Measurements from ENCODE around the gene TRIP4.
"Not testable (repeated sequence)": the region's sequence is repeated elsewhere in the genome, so short reads cannot be mapped to it uniquely, and the experiment has no call there.

Gene TRIP4

GRCh38 chr15:64383760-64384159 lies 3.9 kb upstream of the TRIP4 start:
- DNase-seq: no peak

GRCh38 chr15:64386291-64386690 lies 1.3 kb upstream of the TRIP4 start:
- no peak for DNase-seq

DNA sequence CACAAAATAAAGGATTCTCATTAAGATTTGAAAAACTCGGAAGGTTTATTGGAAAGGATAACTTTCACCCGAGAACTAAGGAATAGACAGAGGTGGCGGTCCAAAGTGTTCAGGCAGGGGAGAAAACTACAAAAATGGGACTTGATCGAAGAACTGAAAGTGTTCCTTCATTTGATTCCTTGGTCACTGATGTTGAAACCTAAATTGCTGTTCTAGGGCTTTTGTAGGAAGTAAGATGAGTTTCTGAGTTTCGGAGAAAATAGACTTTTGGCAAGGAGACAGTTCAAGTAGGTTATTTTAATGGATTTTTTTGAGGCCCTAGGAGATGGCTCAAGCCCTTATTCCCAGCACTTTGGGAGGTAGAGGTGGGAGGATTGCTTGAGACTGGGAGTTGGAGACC lies 1.4 kb downstream of the TRIP4 start:
- DNase-seq: no peak

- DNase-seq: not testable (repeated sequence)
Observed at GRCh38 chr15:64392471-64392870, 4.8 kb downstream of the TRIP4 start.

DNA sequence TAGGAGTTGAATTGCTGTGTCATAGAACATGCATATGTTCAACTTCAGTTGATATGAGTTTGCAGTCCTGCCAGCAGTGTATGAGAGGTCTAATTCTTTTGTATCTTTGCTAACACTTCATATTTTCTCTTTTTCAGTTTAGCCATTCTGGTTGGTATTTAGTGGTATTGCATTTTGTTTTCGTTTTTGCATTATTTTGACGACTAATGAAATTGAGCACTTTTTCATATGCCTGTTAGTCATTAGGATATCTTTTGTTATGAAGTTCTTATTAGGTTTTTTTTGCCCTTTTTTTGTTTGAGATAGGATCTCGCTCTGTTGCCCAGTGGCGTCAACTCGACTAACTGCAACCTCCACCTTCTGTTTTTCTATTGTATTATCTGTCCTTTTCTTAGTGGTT lies 9.2 kb downstream of the TRIP4 start:
- no peak for DNase-seq

DNA sequence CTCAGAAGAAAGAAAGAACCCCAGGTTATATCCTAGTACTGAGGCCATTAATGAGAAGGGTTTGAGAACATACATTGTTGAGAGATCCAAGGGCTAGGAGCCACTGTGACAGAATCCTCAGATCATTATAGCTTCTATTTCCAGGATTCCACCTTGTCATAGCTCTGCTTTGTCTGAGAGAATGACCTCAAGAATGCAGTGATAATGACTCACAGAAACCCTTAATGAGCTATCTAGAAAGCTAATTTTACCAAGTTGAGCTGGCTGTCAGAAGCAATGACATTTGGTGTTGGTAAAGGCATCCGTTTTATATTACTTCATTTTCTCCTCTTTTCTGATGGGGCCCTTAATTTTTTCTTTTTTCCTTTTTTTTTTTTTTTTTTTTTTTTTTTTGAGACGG lies 10.9 kb downstream of the TRIP4 start:
- DNase-seq: no peak

DNA sequence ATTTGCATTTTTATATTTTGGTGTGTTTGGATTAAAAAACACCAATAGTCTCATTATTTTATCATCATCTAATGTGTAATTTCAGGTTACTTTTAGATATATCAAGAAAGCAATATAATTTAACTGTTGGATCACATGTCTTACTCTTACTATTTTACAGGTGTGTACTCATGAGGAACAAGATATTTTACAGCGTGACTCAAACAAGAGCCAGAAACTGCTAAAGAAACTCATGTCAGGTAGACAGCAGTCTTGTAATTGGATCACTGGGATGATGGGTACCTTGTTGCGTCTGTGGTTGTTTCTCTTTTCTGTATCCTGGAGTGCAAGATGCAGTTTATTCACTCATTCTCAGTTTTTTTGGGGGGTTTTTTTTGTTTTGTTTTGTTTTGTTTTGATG lies 12.9 kb downstream of the TRIP4 start:
- no peak for DNase-seq

GRCh38 chr15:64412216-64412615 lies 24.6 kb downstream of the TRIP4 start:
- DNase-seq: no peak

DNA sequence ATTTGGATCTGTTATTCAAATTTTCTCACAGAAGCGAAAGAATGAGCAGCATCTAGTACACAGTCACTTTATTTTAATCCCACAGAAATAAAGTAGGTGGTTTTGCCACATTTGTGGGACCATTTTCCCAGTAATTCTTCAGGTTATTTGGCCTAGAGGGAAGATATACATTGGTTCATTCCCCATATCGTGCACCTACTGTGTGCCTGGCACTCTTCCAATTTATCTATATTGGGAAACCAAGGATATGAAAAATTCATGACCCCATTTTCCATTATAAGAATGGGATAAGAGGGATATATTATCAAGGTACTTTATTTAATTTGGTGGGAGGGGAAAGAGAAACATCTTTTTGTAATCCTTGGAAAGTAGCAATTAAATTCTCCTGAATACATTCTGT lies 35.1 kb downstream of the TRIP4 start:
- no peak for DNase-seq

DNA sequence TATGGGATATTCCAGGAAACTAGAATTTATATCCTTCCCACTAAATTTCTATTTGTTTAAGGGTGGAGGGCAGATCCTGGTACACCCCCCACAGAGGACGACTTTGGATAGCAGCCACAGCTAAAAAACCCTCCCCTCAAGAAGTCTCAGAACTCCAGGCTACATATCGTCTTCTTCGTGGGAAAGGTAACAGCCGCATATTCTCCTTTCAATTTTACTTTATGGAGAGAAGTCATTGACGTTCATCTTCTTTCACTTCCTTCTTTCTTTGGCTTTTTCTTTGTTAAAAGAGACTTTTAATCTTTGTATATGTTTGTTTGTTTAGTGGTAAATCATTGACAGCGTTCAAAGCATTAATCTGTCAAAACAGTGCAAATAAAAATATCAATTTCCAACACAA lies 36.3 kb downstream of the TRIP4 start:
- no peak for DNase-seq

GRCh38 chr15:64425221-64425620 lies 37.6 kb downstream of the TRIP4 start:
- DNase-seq: no peak

DNA sequence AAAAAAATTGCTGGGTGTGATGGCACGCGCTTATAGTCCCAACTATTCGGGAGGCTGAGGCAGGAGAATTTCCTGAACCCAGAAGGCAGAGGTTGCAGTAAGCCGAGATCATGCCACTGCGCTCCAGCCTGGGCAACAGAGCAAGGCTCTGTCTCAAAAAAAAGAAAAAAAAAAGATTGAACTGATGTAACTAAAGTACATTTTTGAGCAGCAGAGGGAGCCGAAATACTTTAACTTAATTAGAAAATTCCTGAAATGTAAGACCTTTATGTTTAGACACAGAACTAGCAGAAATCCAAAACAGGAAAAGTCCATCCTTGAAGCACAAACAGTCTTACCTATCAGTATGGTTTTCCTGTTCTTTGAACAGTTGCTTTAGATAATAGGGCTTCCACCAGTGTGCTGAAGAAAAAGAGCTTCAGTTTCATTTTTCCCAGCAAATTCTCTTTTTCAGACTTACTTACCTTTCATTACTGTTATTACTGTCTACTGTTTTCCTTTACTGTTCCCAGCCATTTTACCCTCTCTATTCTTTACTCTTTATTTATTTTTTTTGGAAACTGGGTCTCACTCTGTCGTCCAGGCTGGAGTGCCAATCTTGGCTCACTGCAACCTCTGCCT lies 39.3 kb downstream of the TRIP4 start:
- peak; percentile 55 for DNase-seq

GRCh38 chr15:64429448-64429847 lies 41.8 kb downstream of the TRIP4 start:
- DNase-seq: no peak

- peak; percentile 39 for DNase-seq
Observed at GRCh38 chr15:64430000-64430735, 42.5 kb downstream of the TRIP4 start.

DNA sequence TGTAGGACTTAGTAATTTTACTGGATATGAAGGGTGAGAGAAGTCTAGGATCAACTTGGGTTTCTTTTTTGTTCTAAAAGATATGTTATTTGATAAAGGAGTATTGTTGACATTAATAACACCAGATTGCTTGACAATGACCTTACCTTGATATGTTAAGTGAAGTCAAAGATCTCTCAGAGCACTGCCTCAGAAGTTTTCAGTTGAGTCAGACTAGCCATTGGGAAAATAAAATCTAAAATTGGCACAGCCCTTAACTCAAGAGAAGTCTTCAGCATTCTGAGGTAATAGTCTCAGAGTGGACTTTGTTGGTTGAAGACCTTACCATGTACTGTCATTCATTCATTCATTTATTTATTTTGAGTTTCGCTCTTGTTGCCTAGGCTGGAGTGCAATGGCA lies 50.3 kb downstream of the TRIP4 start:
- no peak for DNase-seq

- no peak for DNase-seq
Observed at GRCh38 chr15:64438653-64439447, 51.2 kb downstream of the TRIP4 start.

- DNase-seq: no peak
Observed at GRCh38 chr15:64441852-64442251, 54.2 kb downstream of the TRIP4 start.

DNA sequence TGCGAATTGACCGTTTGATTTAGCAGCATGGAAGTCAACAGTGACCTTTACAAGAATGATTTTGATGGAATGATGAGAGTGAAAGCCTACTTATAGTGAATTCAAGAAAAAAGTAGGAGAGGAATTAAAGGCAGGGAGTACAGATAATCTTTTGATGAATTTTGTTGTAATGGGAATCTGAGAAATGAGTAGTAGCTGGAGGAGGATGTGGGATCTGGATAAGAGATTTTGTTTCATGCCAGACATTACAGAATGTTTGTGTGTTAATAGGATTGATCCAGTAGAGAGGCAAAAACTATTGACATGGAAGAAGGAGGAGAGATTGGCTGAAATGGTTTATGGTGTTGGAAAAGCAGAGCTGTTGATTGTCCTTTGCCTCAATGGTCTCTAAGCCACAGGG lies 55.4 kb downstream of the TRIP4 start:
- DNase-seq: no peak

DNA sequence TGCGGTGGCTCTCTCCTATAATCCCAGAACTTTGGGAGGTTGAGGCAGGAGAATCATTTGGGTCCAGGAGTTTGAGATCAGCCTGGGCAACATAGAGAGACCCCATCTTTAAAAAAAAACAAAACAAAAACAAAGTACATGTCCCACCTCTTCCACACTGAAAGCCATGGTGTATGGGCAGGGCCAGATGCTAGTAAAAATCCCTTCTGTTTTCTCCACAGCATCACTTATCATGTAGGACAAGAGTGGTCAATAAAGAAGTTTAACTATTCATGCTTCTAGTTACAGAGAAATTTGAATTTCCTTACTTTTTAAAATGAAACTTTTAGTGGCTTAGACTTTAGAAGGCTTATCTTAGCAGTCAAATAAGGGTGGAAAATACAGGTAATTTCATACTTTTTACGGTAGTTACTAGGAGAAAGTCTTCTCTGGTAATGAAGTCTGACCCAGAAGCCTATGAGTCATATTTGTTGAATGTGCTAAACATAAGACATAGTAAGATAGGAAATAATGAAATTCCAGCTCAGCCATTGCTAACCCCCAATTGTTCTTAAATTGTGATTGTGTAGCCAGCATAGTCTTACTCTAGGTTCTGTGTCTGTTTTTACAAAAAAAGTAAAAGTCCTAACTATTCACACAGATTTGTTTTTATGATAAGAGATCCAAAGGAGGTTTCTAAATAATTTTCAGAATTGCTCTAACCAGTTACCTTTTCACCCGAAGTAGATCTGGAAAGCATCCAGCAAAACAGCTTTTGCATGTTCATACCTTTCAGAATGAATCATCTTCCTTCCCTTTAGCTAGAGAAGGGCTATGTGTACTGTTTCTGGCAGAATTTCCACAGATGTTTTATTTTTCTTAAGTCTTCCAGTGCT lies 56.3 kb downstream of the TRIP4 start:
- no peak for DNase-seq

DNA sequence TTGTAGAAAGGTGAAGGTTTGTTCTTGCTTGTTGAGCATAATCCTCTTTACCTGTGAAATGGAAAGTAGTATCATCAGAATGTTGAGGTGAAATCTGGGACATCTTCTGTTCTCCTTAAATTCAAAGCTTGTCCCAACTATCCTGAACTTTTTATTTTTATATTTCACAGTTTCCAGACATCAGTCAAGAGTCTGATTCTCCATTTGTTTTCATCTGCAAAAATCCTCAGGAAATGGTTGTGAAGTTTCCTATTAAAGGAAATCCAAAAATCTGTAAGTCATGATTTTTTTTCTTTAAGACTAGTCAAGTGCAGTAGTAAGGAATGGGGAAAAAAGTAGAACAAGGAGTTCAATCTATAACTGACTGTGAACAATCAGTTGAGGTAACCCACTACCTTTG lies 57.2 kb downstream of the TRIP4 start:
- no peak for DNase-seq

DNA sequence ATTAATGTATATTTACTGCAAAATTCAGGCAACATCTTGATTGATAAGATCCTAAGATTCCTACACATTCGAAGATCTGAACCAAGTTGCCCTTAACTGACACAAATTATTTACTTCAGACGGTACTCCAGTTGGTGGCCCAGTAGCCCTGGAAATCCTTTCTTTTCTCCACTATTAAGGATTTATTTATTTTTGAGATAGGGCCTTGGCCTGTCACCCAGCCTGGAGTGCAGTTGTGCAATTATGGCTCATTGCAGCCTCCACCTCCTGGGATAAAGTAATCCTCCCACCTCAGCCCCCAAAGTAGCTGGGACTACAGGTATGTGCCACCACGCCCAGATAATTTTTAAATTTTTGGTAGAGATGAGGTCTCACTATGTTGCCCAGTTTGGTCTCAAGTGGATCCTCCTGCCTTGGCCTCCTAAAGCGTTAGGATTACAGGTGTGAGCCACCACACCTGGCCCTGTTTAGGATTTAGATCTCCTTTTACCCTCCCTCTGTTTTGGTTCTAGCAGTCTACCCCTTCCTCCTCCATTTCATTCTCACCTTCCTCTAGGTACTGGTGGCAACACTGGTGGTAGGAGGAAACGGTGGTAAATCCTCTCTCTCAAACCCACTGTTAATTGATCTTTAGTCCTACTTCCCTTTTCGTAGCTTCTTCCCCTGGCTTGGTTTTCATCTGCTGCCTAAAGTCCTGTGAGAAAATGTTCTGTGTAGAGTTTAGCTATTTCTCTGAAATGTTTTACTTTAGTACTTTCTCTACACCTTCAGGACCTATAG lies 60.1 kb downstream of the TRIP4 start:
- DNase-seq: no peak

- DNase-seq: peak; percentile 68
Observed at GRCh38 chr15:64452988-64453688, 65.5 kb downstream of the TRIP4 start.
